Activated CD8-positive, alpha-beta memory T cell treated with anti-CD3 and anti-CD28 coated beads for 4 hours (primary cell): ENCODE data around the gene RASSF7.

ENCODE experiments used
- DNase-seq, 2 donors: peaks; one replicate each; pipeline ENCODE4 v3.0.0-alpha.2; 2020; ENCODE audit warnings: low read depth in 2 of 2

Gene RASSF7

DNA sequence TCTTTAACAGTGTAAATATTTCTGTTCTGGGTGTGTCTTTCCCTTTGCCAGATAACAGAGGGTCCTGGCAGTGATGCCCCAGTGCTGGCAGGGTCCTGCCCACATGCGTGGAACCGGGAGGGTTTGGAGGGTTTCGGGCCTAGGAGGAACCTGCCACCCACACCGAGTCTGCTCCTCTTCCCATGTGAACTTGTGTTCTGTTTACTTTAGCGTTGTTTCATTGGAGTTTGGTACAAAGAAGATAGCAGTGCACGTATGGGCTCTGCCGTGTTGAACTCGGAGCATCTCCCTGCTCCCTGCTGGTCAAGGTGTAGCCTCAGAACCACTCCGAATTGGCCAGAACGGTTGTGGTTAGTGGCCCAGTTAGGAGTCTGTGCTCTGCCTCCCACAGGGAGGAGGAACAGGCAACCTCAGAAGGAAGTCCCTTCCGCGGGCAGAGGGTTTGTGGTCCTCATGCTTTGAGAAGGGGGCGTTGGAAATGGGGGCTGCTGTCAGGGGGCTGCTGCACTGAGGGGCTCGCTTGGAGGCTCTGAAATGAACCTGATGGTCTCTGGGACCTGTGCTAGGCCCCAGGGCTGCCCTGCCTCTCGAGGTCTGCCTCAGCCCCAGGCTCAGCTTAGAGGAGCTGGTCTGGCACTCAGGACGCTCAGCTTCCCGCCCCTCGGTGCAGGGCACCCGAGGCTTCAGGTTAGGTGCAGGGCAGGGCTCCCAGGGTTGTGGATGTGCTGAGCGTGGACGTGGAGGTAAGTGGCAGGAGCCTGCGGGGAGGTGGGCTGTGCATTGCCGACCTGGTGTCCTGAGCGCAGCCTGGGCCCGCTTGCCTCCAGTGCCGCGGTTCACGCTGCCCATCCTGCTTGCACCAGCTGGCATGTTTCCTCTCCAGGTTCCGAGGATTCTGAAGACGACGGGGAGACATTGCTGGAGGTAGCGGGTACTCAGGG lies 25.9 kb downstream of the RASSF7 start:
- no peak for DNase-seq

DNA sequence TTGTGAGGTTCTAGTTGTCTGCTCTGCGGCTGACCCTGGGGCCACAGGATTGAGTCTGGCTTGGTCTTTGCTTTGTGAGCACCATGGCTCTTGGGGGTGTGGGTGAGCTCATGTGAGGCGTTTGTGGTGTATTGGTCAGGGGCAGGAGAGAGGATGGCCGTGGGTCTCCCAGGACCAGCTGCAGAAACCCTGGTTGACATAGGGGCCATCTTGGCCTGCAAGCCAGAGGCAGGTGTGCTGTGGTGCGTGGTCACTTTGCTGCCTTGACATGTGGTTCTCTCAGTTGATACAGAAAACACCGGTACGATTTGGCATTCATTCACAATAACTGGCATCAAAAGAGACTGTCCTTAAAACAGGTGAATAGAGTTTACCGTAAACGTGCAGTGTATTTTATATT lies 26.8 kb downstream of the RASSF7 start:
- no peak for DNase-seq

DNA sequence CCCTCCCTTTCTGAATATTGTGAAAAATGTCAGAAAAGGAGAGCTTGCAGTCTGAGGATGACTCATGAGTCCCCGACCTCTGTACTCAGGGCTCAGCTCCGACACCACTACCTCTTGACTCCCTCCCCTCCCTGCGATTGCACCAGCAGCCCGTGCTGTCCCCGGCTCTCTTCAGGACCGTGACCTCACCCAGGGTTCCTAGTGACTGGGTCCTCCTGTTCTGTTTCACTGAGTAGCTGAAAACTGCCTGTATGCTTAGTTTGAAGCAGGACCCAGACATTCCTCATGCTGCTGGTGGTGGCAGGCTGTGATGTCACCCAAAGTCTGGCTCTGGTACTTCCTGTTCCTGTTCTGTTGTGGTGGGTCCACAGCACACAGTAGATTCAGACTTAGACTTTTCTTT lies 27.2 kb downstream of the RASSF7 start:
- DNase-seq, result peak; percentile 50 to 52

DNA sequence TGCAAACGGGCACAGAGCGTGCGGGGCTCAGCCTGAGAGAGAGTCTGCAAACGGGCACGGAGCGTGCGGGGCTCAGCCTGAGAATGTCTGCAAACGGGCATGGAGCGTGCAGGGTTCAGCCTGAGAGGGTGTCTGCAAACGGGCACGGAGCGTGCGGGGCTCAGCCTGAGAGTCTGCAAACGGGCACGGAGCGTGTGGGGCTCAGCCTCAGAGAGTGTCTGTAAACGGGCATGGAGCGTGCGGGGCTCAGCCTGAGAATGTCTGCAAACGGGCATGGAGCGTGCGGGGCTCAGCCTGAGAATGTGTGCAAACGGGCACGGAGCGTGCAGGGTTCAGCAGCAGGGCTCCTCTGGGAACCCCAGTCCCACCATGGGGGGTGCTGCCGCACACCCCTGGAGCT lies 29.0 kb downstream of the RASSF7 start:
- DNase-seq, result no peak

- DNase-seq, result no peak
These were observed 30.2 kb downstream of the RASSF7 start for GRCh38 chr11:590997-591396.

GRCh38 chr11:592501-592900 lies 31.7 kb downstream of the RASSF7 start:
- DNase-seq, result no peak

DNA sequence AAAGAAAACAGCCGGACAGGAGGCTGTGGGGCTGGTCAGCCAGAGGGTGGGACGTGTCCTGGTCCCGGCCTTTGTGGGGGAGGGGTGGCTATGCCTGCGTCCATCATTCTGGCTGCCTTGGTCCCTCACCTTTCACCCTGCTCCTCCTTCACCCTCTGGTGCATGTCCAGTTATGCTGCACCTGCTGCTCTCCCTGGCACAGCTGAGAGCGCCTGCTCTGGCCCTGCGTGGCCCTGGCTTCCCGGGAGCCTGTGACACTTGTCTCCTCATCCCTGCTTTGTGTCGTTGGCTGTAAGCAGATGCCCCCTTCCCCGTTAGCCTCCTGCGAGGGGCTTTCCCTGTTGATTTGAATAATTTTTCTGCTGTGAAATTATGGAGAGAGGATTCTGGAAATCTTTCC lies 32.1 kb downstream of the RASSF7 start:
- no peak for DNase-seq

GRCh38 chr11:593347-593746 lies 32.6 kb downstream of the RASSF7 start:
- no peak for DNase-seq

- no peak for DNase-seq
These were observed 34.6 kb downstream of the RASSF7 start for GRCh38 chr11:595400-595799.

DNA sequence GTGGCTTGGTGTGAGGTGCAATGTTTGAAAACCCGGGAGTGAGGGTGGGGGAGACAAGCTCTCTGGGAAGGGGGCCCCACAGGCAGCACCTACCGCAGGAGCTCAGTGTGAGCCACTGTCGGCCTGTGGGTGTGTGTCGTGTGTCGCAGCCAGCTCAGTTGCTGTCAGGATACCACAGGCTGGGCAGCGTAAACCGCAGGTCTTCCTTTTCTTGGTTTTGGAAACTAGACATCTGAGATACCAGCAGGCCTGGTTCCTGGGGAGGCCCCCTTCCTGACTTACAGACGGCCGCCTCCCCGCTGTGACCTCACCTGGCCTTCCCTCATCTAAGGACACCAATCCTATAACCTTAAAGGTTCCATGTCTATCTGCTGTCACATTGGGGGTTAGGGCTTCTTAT lies 35.6 kb downstream of the RASSF7 start:
- no peak for DNase-seq

DNA sequence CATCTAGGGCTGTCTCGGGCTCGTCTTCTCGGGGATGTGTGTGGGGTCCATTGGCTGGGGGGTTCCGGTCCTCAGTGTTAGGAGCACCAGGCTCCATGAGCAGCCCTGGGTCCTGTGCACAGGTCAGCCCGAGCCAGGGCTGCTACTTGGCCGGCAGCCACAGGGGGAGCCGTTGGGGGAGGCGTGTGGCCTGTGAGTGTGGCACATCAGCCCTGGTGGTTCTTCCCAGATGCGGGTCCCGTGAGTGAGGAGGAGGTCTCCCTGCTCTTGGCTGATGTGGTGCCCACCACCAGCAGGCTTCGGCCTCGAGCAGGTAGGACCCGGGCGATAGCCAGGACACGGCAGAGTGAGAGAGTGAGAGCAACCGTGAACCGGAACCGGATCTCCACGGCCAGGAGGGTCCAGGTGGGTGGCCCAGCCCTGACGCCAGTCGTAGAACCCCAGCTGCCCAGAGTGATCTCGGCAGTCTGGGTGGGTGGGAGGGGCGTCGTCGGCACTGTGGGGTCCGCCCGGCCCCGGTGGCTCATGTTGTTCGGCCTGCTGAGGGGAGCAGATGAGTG lies 36.5 kb downstream of the RASSF7 start:
- no peak for DNase-seq

GRCh38 chr11:598005-598680 lies 37.4 kb downstream of the RASSF7 start:
- DNase-seq, result no peak

DNA sequence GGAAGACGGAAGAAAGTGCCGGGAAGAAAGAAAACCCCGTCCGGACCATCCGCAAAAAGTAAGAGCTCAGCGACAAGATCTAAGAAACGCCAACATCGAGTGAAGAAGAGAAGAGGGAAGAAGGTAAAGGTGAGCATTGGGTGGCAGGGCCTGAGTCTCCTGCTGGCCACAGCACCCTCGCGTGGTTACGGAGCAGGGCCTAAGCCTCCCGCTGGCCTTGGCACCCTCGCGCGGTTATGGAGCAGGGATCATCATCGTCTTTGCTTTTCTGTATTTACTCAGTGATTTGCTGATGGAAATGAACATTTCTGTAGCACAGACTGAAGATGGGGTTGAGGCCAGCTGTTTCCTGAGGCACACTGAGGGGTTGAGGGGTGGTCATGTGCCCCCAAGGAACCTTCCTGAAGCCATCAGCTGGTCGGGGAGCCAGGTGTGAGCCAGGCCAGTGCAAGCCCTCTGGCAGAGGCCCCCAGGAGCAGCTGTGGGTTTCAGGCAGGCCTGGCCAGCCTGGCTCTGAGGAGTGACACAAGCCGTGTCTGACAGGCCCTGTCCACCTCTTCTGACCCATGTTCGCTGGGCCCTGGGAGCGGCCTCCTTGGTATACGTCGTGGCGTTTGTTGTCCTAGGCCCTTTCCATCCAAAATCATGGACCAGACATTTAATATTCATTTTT lies 40.9 kb downstream of the RASSF7 start:
- DNase-seq, result no peak

GRCh38 chr11:603154-603553 lies 42.4 kb downstream of the RASSF7 start:
- DNase-seq, result no peak

GRCh38 chr11:605286-606129 lies 44.7 kb downstream of the RASSF7 start:
- no peak for DNase-seq

GRCh38 chr11:606245-606644 lies 45.5 kb downstream of the RASSF7 start:
- DNase-seq, result no peak

GRCh38 chr11:607020-607780 lies 46.4 kb downstream of the RASSF7 start:
- DNase-seq, result no peak

DNA sequence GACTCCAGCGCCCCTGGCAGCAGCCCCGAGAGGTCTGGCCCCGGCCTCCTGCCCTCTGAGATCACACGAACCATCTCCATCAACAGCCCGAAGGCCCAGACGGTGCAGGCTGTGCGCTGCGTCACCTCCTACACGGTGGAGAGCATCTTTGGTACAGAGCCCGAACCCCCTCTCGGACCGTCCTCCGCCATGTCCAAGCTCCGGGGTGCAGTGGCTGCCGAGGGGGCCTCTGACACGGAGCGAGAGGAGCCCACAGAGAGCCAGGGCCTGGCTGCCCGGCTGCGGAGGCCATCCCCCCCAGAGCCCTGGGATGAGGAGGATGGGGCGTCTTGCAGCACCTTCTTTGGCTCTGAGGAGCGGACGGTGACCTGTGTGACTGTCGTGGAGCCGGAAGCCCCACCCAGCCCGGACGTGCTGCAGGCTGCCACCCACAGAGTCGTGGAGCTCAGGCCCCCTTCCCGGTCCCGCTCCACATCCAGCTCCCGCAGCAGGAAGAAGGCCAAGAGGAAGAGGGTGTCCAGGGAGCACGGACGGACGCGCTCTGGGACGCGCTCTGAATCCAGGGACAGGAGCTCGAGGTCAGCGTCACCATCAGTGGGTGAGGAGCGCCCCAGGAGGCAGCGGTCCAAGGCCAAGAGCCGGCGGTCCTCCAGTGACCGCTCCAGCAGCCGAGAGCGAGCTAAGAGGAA lies 47.3 kb downstream of the RASSF7 start:
- DNase-seq, result no peak

- no peak for DNase-seq
These were observed 48.1 kb downstream of the RASSF7 start for GRCh38 chr11:608791-609251.

GRCh38 chr11:609341-609811 lies 48.6 kb downstream of the RASSF7 start:
- DNase-seq, result no peak
